Stomach (tissue), 19 donors: ENCODE measurements around the gene S1PR4. TPM values are rescaled to one million over a fixed set of nuclear protein-coding genes. Genes with fewer than 3 reads are reported as not detected.

ENCODE experiments used
- DNase-seq, 2 donors: peaks; one replicate each; pipeline versions ENCODE4 v3.0.0 to v3.0.0-alpha.2; 2013 to 2019
- H3K27ac ChIP-seq, 5 donors: fragments of 200-600 bp in 4 of 5; sonication (generic) in 4 of 5; one replicate each; pipeline ENCODE4 v1.5.1; 2013 to 2019; ENCODE audit warnings: mild to moderate bottlenecking in 1 of 5, moderate library complexity in 1 of 5
- H3K27me3 ChIP-seq, 3 donors: fragments of 200-600 bp; sonication (generic); one replicate each; pipeline ENCODE4 v1.5.1; 2017 to 2019; ENCODE audit warnings: mixed run types in 1 of 3
- H3K36me3 ChIP-seq, 4 donors: fragments of 200-600 bp; sonication (generic); 1 replicate in 3 of 4; 2 replicates in 1 of 4; pipeline ENCODE4 v1.5.1; 2016 to 2019
- H3K4me1 ChIP-seq, 4 donors: fragments of 200-600 bp; sonication (generic); one replicate each; pipeline ENCODE4 v1.5.1; 2016 to 2019
- H3K4me3 ChIP-seq, 4 donors: fragments of 200-600 bp; sonication (generic) in 3 of 4; one replicate each; pipeline ENCODE4 v1.5.1; 2016 to 2019; ENCODE audit warnings: mild to moderate bottlenecking in 1 of 4
- H3K9me3 ChIP-seq, 4 donors: fragments of 200-600 bp; sonication (generic); one replicate each; pipeline ENCODE4 v1.5.1; 2016 to 2019
- CTCF ChIP-seq, 7 experiments: fragments of 450-650 bp in 4 of 7; fragments of 200-600 bp in 3 of 7; sonication (generic) in 3 of 7; IDR thresholded peaks; one replicate each; pipeline ENCODE4 v1.5.1; 2016 to 2019; ENCODE audit warnings: antibody characterized with exemption in 7 of 7, control low read depth in 2 of 7, mild to moderate bottlenecking in 1 of 7
- EP300 ChIP-seq: sonication (generic); formaldehyde crosslinking; IDR thresholded peaks from one replicate; pipeline ENCODE4 v1.6.1; 2017; ENCODE audit warnings: antibody characterized with exemption
- POLR2A ChIP-seq, 4 donors: fragments of 450-650 bp; IDR thresholded peaks; one replicate each; pipeline ENCODE4 v1.6.1; 2016; ENCODE audit warnings: antibody characterized with exemption in 4 of 4, control low read depth in 2 of 4, mild to moderate bottlenecking in 1 of 4, moderate library complexity in 1 of 4
- POLR2AphosphoS5 ChIP-seq, 3 donors: sonication (generic); formaldehyde crosslinking; IDR thresholded peaks; one replicate each; pipeline ENCODE4 v1.6.1; 2016; ENCODE audit warnings: antibody characterized with exemption in 3 of 3
- WGBS, 5 donors: extraction: QIAGEN DNeasy Blood & Tissue Kit in 3 of 5; methylation state at CpG; one replicate each; pipeline versions ENCODE4 v1.1.5 to v1.1.7; 2013 to 2018; 5-methylcytosine and 5-hydroxymethylcytosine counted together
- intact Hi-C: fragments of 100-400 bp; cut with DNase I; formaldehyde crosslinking; loops from one replicate; pipeline ENCODE4 v1.15.1; 2023; ENCODE audit warnings: low total_unique reads
- long read RNA-seq, 10 donors: transcript quantifications; one replicate each; lab custom pipeline, GENCODE V29; 2026
- polyA plus RNA-seq, 3 donors: library from polyadenylated mRNA; stranded (reverse); fragments of 200-250 nt; gene quantifications; one replicate each; pipeline ENCODE4 v1.2.3, GENCODE V29; 2013
- total RNA-seq, 5 donors: library from RNA; depleted of rRNA; stranded (reverse); fragments of >200 nt; gene quantifications; one replicate each; pipeline versions ENCODE4 v1.1.0 to v1.2.3, GENCODE V29; 2014 to 2016
- donor health status: healthy with polysubstance abuse.
- donor health status: Bipolar disorder and iron deficiency.
- donor health status: healthy.

The S1PR4 gene, protein sequence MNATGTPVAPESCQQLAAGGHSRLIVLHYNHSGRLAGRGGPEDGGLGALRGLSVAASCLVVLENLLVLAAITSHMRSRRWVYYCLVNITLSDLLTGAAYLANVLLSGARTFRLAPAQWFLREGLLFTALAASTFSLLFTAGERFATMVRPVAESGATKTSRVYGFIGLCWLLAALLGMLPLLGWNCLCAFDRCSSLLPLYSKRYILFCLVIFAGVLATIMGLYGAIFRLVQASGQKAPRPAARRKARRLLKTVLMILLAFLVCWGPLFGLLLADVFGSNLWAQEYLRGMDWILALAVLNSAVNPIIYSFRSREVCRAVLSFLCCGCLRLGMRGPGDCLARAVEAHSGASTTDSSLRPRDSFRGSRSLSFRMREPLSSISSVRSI
- total RNA-seq (10 to 100 TPM in 2 of 5 donors, 1 to 10 TPM in 1, not detected in 2; 4.6 to 22.2 (median 11.6) TPM), polyA plus RNA-seq (1 to 10 TPM; 1.3 to 2.3 (median 2.2) TPM)
- long read RNA-seq, donor 1: 0 reads
- long read RNA-seq, donor 2, transcript S1PR4-201 (1 exons, 1,565 nt): major isoform, 5 of 5 reads
- long read RNA-seq, donor 2, partial matches to known transcripts: 0 of 5 reads
- long read RNA-seq, donor 2, other reads (novel, unspliced or antisense): 0 of 5 reads
- long read RNA-seq, donor 3, partial matches to known transcripts: 0 of 2 reads
- long read RNA-seq, donor 3, other reads (novel, unspliced or antisense): 0 of 2 reads
- long read RNA-seq, donor 4: 0 reads
- long read RNA-seq, donor 5, partial matches to known transcripts: 0 of 2 reads
- long read RNA-seq, donor 5, other reads (novel, unspliced or antisense): 0 of 2 reads
- long read RNA-seq, donor 6, transcript S1PR4-201 (1 exons, 1,565 nt): major isoform, 8 of 8 reads
- long read RNA-seq, donor 6, partial matches to known transcripts: 0 of 8 reads
- long read RNA-seq, donor 6, other reads (novel, unspliced or antisense): 0 of 8 reads
- long read RNA-seq, donor 7, transcript S1PR4-201 (1 exons, 1,565 nt): major isoform, 5 of 5 reads
- long read RNA-seq, donor 7, partial matches to known transcripts: 0 of 5 reads
- long read RNA-seq, donor 7, other reads (novel, unspliced or antisense): 0 of 5 reads
- long read RNA-seq, donor 8, transcript S1PR4-201 (1 exons, 1,565 nt): major isoform, 5 of 5 reads
- long read RNA-seq, donor 8, partial matches to known transcripts: 0 of 5 reads
- long read RNA-seq, donor 8, other reads (novel, unspliced or antisense): 0 of 5 reads
- long read RNA-seq, donor 9, partial matches to known transcripts: 0 of 1 reads
- long read RNA-seq, donor 9, other reads (novel, unspliced or antisense): 0 of 1 reads
- long read RNA-seq, donor 10: 0 reads

GRCh38 chr19:3178377-3178972 is at the start of gene S1PR4:
TSS of gene S1PR4 (plus strand) at chr19:3178769. CDS start at chr19:3178793, 24 bp downstream.
- intact Hi-C loops: no loop called here
- Histone ChIP-seq H3K36me3 (no peaks in the 10 kb centered on the region), H3K27ac (peak within 1 kb of the TSS; percentile 38 to 87 (median 74)), H3K4me1 (peaks cover 13 to 32% (median 18%) of the 10 kb centered on the region in 4 donors), H3K9me3 (no peaks in the 10 kb centered on the region), H3K4me3 (peak within 1 kb of the TSS; percentile 19 to 48 (median 42)), H3K27me3 (no peaks in the 10 kb centered on the region)
- peak in 1 of 2 donors; percentile 57 for DNase-seq
- WGBS, 5 donors: 58 to 76% (median 70%) methylated on average over 35 to 42 of the region's 42 CpGs
- TF ChIP-seq POLR2A (IDR thresholded peaks at IDR 0.05) (no peak), POLR2AphosphoS5 (IDR thresholded peaks at IDR 0.05) (peak in 2 of 3 donors; percentile 15 to 23)

GRCh38 chr19:3129112-3129511 is 49.5 kb upstream of the S1PR4 start:
- Histone ChIP-seq H3K4me3 (no peak overlapping the region), H3K4me1 (peaks cover 0 to 6% (median 2%) of the 10 kb centered on the region in 4 donors), H3K36me3 (no peaks in the 10 kb centered on the region), H3K27ac (no peak overlapping the region), H3K27me3 (no peaks in the 10 kb centered on the region), H3K9me3 (no peaks in the 10 kb centered on the region)
- DNase-seq: peak in 1 of 2 donors; percentile 61
- intact Hi-C loops: no loop called here
- TF ChIP-seq POLR2A (IDR thresholded peaks at IDR 0.05) (no peak), CTCF (IDR thresholded peaks at IDR 0.05) (peak in 4 of 7 experiments; percentile 18 to 42 (median 41)), POLR2AphosphoS5 (IDR thresholded peaks at IDR 0.05) (no peak), EP300 (no peak)
- 0 to 14% (median 11%) methylated on average over 1 of the region's 1 CpG for WGBS, 5 donors

DNA sequence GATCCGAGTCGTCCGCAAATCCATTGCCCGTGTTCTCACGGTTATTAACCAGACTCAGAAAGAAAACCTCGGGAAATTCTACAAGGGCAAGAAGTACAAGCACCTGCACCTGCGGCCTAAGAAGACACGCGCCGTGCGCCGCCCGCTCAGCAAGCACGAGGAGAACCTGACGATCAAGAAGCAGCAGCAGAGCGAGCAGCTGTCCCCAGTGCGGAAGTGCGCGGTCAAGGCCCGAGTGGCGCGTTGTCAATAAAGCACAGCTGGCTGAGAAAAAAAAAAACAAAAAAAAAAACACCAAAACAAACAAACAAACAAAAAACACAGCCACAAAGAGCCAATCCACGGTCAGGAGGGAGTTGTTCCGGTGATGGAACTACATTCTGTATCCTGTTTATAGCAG is 47.4 kb upstream of the S1PR4 start:
- Histone ChIP-seq H3K27ac (no peak overlapping the region), H3K9me3 (no peaks in the 10 kb centered on the region), H3K27me3 (peaks cover 0 to 14% (median 0%) of the 10 kb centered on the region in 3 donors), H3K4me3 (no peak overlapping the region), H3K36me3 (no peaks in the 10 kb centered on the region), H3K4me1 (peaks cover 0 to 7% (median 2%) of the 10 kb centered on the region in 4 donors)
- DNase-seq: no peak
- WGBS, 5 donors: 93 to 95% (median 95%) methylated on average over 24 of the region's 24 CpGs
- intact Hi-C loops: no loop called here
- TF ChIP-seq POLR2AphosphoS5 (IDR thresholded peaks at IDR 0.05) (no peak), EP300 (no peak), POLR2A (IDR thresholded peaks at IDR 0.05) (no peak), CTCF (IDR thresholded peaks at IDR 0.05) (no peak)

DNA sequence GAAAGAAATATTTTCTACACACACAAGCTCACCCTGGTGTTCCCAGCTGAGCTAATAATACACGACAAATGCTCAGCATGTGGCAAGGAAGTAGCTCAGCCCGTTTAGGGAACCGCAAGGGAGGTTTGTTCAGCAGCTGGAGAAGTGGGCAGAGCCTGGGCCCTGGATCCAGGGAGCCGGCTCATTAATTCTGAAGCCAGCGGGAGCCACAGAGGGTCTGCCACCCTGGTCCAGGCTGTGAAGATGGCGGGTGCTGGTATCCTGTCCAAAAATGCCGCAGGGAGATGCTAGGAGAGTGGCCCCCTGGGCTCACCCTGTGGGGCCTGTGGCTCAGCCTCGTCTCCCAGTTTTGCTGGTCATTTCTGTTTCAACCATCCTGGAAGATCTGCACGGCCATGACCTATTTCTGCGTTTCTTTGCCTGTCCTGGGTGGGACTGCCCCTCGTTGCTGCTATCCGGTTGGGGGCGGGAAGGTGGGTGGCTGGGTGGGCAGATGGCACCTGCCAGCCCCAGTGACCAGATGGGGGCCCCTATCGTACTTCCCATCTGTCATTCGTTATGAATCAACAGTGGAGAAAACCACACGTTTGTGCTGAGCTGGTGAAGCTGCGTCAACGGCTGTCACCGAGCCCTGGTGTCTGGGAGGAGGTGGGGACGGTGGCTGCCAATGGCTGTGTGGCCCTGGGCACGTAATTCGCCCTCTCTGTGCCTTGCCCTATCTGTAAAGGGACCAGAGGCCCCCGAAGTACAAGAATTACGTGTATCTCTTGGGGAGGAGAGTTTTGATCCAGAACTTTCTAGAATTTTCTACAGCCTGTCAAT is 45.4 kb upstream of the S1PR4 start:
- peak in 1 of 2 donors; percentile 78 for DNase-seq
- no peak overlapping the region for H3K4me3 ChIP-seq

More for the DNA sequence above, 45.4 kb upstream of the S1PR4 start:
- TF ChIP-seq POLR2AphosphoS5 (IDR thresholded peaks at IDR 0.05) (peak in 1 of 3 donors; percentile 16), EP300 (no peak)
- H3K9me3 ChIP-seq: no peaks in the 10 kb centered on the region
- no peaks in the 10 kb centered on the region for H3K36me3 ChIP-seq
- H3K4me1 ChIP-seq: peaks cover 0 to 17% (median 13%) of the 10 kb centered on the region in 4 donors
- peak overlapping the region in 4 of 5 donors; percentile 65 to 80 (median 72) for H3K27ac ChIP-seq
- WGBS, 5 donors: 46 to 54% (median 49%) methylated on average over 19 to 24 of the region's 24 CpGs
- intact Hi-C loops: no loop called here
- H3K27me3 ChIP-seq: peaks cover 0 to 18% (median 0%) of the 10 kb centered on the region in 3 donors
